K562 (cell line): ENCODE data around the gene ZNF485. TPM values are rescaled to one million over a fixed set of nuclear protein-coding genes. Genes with fewer than 3 reads are reported as not detected.
A peak's percentile ranks its signal among the peaks of the same experiment; 100 is the strongest.

ENCODE experiments used
- DMBX1 ChIP-seq: fragments of 250-450 bp; sonication (Bioruptor Pico); IDR thresholded peaks from 2 replicates; pipeline ENCODE4 v1.8.0; 2022; ENCODE audit warnings: inconsistent platforms, mild to moderate bottlenecking, moderate library complexity, borderline replicate concordance
- EP400 ChIP-seq: fragments of 450-650 bp; IDR thresholded peaks from 2 replicates; pipeline ENCODE4 v1.6.1; 2017; ENCODE audit warnings: antibody characterized with exemption, mild to moderate bottlenecking, moderate library complexity
- ETV6 ChIP-seq, 3 experiments: fragments of 150-350 bp in 1 of 3; sonication (generic) in 1 of 3; formaldehyde crosslinking in 1 of 3; IDR thresholded peaks; 2 replicates each; pipeline versions ENCODE4 v1.6.1 to v1.8.0; 2014 to 2022; ENCODE audit warnings: borderline replicate concordance in 2 of 3, low read depth in 2 of 3, antibody characterized with exemption in 1 of 3, low read length in 1 of 3, mild to moderate bottlenecking in 1 of 3, missing genetic modification reagents in 1 of 3
- EWSR1 ChIP-seq: fragments of 450-650 bp; IDR thresholded peaks from 2 replicates; pipeline ENCODE4 v1.6.1; 2018; ENCODE audit warnings: borderline replicate concordance, mild to moderate bottlenecking, low read depth, moderate library complexity; ENCODE audit not compliant: partially characterized antibody
- FOS ChIP-seq: IDR thresholded peaks from 3 replicates; pipeline ENCODE4 v1.6.1; 2011; ENCODE audit not compliant: insufficient read length; ENCODE audit errors: extremely low read depth
- JUND ChIP-seq, 2 experiments: IDR thresholded peaks; 2 replicates in 1 of 2; 3 replicates in 1 of 2; pipeline ENCODE4 v1.6.1; 2011; ENCODE audit warnings: borderline replicate concordance in 2 of 2, low read depth in 2 of 2, low read length in 2 of 2, improper control_type of control experiment in 1 of 2, missing biosample characterization in 1 of 2, missing genetic modification characterization in 1 of 2, missing genetic modification reagents in 1 of 2
- KLF13 ChIP-seq: fragments of 450-650 bp; IDR thresholded peaks from 2 replicates; pipeline ENCODE4 v1.6.1; 2016; ENCODE audit warnings: missing genetic modification characterization, low read depth, mild to moderate bottlenecking, missing compliant biosample characterization, moderate library complexity, borderline replicate concordance
- LEF1 ChIP-seq: fragments of 450-650 bp; IDR thresholded peaks from 2 replicates; pipeline ENCODE4 v1.6.1; 2016; ENCODE audit warnings: mild to moderate bottlenecking
- PCBP1 ChIP-seq: fragments of 200-400 bp; formaldehyde crosslinking; IDR thresholded peaks from 2 replicates; pipeline ENCODE4 v1.6.1; 2018; ENCODE audit warnings: mild to moderate bottlenecking, low read depth, low read length; ENCODE audit not compliant: poor library complexity, severe bottlenecking
- SP1 ChIP-seq: sonication (generic); formaldehyde crosslinking; IDR thresholded peaks from 2 replicates; pipeline ENCODE4 v1.8.1; 2022; ENCODE audit warnings: mild to moderate bottlenecking, missing genetic modification reagents
- SREBF1 ChIP-seq: fragments of 150-350 bp; IDR thresholded peaks from 2 replicates; pipeline ENCODE4 v1.6.1; 2014; ENCODE audit warnings: antibody characterized with exemption, low read depth, low read length, borderline replicate concordance
- TAF7 ChIP-seq: fragments of 450-650 bp; IDR thresholded peaks from 2 replicates; pipeline ENCODE4 v1.6.1; 2016; ENCODE audit warnings: missing genetic modification characterization, missing compliant biosample characterization
- ZNF12 ChIP-seq: sonication (generic); formaldehyde crosslinking; IDR thresholded peaks from 2 replicates; pipeline ENCODE4 v1.4.0; 2020; ENCODE audit warnings: mild to moderate bottlenecking, missing genetic modification reagents
- polyA plus RNA-seq, 8 experiments: library from polyadenylated mRNA; depleted of rRNA in 4 of 8; stranded (reverse) in 5 of 8; unstranded in 3 of 8; fragments of >200 nt; fragmentation: Nextera tagmentation in 2 of 8; fragmentation: Illumina TruSeq in 1 of 8; extraction: Ambion mirVana in 2 of 8; extraction: Trizol in 1 of 8; gene quantifications; 2 replicates each; pipeline versions ENCODE4 v1.2.1 to v1.2.3, GENCODE V29; 2011 to 2014; ENCODE audit warnings: inconsistent platforms in 1 of 8, missing spikeins in 1 of 8
- total RNA-seq, 7 experiments: library from RNA; depleted of rRNA in 6 of 7; stranded (reverse); fragments of >200 nt in 6 of 7; fragmentation: Illumina TruSeq in 2 of 7; extraction: Trizol in 2 of 7; gene quantifications; 2 replicates each; pipeline versions ENCODE4 v1.2.1 to v1.2.3, GENCODE V29; 2011 to 2021; ENCODE audit warnings: low replicate concordance in 1 of 7
- TF ChIP-seq, protein P1 (sequence below): sonication (generic); formaldehyde crosslinking; IDR thresholded peaks from 2 replicates; pipeline ENCODE4 v1.8.0; 2023; ENCODE audit warnings: mild to moderate bottlenecking, missing genetic modification reagents
- TF ChIP-seq, protein P2 (sequence below): fragments of 450-650 bp; IDR thresholded peaks from 2 replicates; pipeline ENCODE4 v1.6.1; 2016; ENCODE audit warnings: borderline replicate concordance
- TF ChIP-seq, protein P3 (sequence below): fragments of 150-350 bp; IDR thresholded peaks from 2 replicates; pipeline ENCODE4 v1.6.1; 2014; ENCODE audit warnings: low read depth, mild to moderate bottlenecking, low read length, borderline replicate concordance

ZNF485 gene
- total and polyA plus RNA-seq, 9 of the 15 experiments (the other 6 are each of a cell fraction or from before 2014, with no cell fraction given): 8.0 to 18.7 (median 11.9) TPM

DNA sequence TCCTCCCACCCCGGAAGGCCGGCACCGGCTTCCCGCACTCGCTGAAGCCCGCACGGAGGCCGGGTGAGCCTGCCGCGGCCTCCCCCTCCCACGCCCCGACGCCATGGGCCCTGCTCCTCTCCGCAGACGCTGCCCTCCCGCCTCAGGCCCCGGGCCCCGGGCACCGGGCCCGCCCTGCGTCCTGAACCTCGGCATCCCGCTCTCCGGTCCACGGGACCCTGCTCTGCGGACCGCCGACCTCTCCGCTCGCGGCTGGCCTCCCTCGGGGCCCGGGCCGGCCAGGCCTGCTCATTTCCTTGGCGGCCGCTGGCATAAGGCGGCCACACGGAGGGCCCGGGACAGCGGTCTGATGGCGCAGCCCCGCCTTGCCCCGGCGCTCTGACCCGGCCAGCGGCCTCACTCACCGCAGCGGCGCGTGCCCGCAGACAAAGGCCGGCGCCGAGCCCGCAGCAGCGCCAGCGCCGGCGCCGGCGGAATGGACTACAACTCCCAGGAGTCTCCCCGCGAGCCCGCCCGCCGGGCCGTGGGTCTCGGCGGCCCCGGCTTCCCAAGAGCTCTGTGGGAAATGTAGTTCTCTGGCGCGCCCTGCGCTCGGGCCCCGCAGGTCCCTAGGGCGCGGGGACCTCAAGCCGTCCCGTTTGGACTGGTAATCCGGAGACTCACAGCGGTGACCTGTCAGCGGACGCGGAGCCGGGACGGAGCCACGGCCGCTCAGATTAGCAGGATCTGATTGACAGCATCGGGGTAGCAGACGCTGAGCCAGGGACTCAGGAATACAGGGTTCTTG is 42.4 kb downstream of the ZNF485 start, which contains the start of gene ZNF32 (continued):
- TF ChIP-seq, protein P1, sequence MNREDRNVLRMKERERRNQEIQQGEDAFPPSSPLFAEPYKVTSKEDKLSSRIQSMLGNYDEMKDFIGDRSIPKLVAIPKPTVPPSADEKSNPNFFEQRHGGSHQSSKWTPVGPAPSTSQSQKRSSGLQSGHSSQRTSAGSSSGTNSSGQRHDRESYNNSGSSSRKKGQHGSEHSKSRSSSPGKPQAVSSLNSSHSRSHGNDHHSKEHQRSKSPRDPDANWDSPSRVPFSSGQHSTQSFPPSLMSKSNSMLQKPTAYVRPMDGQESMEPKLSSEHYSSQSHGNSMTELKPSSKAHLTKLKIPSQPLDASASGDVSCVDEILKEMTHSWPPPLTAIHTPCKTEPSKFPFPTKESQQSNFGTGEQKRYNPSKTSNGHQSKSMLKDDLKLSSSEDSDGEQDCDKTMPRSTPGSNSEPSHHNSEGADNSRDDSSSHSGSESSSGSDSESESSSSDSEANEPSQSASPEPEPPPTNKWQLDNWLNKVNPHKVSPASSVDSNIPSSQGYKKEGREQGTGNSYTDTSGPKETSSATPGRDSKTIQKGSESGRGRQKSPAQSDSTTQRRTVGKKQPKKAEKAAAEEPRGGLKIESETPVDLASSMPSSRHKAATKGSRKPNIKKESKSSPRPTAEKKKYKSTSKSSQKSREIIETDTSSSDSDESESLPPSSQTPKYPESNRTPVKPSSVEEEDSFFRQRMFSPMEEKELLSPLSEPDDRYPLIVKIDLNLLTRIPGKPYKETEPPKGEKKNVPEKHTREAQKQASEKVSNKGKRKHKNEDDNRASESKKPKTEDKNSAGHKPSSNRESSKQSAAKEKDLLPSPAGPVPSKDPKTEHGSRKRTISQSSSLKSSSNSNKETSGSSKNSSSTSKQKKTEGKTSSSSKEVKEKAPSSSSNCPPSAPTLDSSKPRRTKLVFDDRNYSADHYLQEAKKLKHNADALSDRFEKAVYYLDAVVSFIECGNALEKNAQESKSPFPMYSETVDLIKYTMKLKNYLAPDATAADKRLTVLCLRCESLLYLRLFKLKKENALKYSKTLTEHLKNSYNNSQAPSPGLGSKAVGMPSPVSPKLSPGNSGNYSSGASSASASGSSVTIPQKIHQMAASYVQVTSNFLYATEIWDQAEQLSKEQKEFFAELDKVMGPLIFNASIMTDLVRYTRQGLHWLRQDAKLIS: peak; percentile 73; the same call in 1 of the 2 replicates
- no peak for TF ChIP-seq SREBF1
- peak; percentile 81 for TF ChIP-seq PCBP1
- TF ChIP-seq EWSR1: no peak
- no peak for TF ChIP-seq TAF7 (tag)
- TF ChIP-seq, protein P2, sequence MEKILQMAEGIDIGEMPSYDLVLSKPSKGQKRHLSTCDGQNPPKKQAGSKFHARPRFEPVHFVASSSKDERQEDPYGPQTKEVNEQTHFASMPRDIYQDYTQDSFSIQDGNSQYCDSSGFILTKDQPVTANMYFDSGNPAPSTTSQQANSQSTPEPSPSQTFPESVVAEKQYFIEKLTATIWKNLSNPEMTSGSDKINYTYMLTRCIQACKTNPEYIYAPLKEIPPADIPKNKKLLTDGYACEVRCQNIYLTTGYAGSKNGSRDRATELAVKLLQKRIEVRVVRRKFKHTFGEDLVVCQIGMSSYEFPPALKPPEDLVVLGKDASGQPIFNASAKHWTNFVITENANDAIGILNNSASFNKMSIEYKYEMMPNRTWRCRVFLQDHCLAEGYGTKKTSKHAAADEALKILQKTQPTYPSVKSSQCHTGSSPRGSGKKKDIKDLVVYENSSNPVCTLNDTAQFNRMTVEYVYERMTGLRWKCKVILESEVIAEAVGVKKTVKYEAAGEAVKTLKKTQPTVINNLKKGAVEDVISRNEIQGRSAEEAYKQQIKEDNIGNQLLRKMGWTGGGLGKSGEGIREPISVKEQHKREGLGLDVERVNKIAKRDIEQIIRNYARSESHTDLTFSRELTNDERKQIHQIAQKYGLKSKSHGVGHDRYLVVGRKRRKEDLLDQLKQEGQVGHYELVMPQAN: no peak
- no peak for TF ChIP-seq FOS
- TF ChIP-seq ZNF12 (CRISPR knock-in tag): peak; percentile 70; the same call in 1 of the 2 replicates
- 0 out of 2 replicates have a peak, but pooled peaks have one; percentile 2 for TF ChIP-seq JUND (IDR thresholded peaks at IDR 0.05; ENCODE audit: borderline replicate concordance, low read depth, low read length)
- TF ChIP-seq JUND (tag; IDR thresholded peaks at IDR 0.05; ENCODE audit: borderline replicate concordance, low read depth, low read length): no peak; the same call in 2 of the 3 replicates
- no peak for TF ChIP-seq LEF1
- TF ChIP-seq, protein P3, sequence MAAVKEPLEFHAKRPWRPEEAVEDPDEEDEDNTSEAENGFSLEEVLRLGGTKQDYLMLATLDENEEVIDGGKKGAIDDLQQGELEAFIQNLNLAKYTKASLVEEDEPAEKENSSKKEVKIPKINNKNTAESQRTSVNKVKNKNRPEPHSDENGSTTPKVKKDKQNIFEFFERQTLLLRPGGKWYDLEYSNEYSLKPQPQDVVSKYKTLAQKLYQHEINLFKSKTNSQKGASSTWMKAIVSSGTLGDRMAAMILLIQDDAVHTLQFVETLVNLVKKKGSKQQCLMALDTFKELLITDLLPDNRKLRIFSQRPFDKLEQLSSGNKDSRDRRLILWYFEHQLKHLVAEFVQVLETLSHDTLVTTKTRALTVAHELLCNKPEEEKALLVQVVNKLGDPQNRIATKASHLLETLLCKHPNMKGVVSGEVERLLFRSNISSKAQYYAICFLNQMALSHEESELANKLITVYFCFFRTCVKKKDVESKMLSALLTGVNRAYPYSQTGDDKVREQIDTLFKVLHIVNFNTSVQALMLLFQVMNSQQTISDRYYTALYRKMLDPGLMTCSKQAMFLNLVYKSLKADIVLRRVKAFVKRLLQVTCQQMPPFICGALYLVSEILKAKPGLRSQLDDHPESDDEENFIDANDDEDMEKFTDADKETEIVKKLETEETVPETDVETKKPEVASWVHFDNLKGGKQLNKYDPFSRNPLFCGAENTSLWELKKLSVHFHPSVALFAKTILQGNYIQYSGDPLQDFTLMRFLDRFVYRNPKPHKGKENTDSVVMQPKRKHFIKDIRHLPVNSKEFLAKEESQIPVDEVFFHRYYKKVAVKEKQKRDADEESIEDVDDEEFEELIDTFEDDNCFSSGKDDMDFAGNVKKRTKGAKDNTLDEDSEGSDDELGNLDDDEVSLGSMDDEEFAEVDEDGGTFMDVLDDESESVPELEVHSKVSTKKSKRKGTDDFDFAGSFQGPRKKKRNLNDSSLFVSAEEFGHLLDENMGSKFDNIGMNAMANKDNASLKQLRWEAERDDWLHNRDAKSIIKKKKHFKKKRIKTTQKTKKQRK: no peak
- no peak for TF ChIP-seq SP1 (CRISPR knock-in tag)
- TF ChIP-seq ETV6 (IDR thresholded peaks at IDR 0.05; ENCODE audit: borderline replicate concordance in 1 of 2, low read depth in 2 of 2, low read length in 1 of 2): no peak
- no peak for TF ChIP-seq ETV6 (CRISPR knock-in tag; IDR thresholded peaks at IDR 0.05; ENCODE audit: borderline replicate concordance)
- TF ChIP-seq EP400: no peak
- 0 out of 2 replicates have a peak, but pooled peaks have one; percentile 52 for TF ChIP-seq DMBX1
- TF ChIP-seq KLF13: no peak
